SU-DHL-6 (cell line): Measurements from ENCODE around the gene LMO7.

Experiments
- EZH2phosphoT487 ChIP-seq: fragments of 200-600 bp; sonication (generic), shearing (Covaris generic); conservative IDR thresholded peaks from 2 replicates; pipeline ENCODE4 v1.6.1; 2018; ENCODE audit warnings: mild to moderate bottlenecking, antibody characterized with exemption, low read length, moderate library complexity, mixed read lengths
- TF ChIP-seq, protein P1 (sequence below): fragments of 200-600 bp; sonication (generic); IDR thresholded peaks from one replicate; pipeline ENCODE4 v1.5.1; 2017; ENCODE audit warnings: antibody characterized with exemption, mild to moderate bottlenecking, low read length, moderate library complexity; ENCODE audit not compliant: insufficient read depth, poor library complexity, severe bottlenecking

DNA sequence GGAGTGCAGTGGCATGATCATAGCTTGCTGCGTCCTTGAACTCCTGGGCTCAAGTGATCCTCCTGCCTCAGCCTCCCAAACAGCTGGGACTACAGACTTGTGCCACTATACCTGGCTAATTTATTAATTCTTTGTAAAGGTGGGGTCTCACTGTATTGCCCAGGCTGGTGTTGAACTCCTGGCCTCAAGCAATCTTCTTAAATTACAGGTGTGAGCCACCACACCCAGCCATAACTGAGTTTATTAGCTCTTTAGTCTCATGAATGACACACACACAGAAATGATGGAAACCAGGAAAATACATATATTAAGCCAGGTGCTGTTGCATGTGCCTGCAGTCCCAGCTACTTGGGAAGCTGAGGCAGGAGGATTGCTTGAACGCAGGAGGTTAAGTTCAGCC, 33.1 kb upstream of the LMO7 start:
- TF ChIP-seq, protein P1, sequence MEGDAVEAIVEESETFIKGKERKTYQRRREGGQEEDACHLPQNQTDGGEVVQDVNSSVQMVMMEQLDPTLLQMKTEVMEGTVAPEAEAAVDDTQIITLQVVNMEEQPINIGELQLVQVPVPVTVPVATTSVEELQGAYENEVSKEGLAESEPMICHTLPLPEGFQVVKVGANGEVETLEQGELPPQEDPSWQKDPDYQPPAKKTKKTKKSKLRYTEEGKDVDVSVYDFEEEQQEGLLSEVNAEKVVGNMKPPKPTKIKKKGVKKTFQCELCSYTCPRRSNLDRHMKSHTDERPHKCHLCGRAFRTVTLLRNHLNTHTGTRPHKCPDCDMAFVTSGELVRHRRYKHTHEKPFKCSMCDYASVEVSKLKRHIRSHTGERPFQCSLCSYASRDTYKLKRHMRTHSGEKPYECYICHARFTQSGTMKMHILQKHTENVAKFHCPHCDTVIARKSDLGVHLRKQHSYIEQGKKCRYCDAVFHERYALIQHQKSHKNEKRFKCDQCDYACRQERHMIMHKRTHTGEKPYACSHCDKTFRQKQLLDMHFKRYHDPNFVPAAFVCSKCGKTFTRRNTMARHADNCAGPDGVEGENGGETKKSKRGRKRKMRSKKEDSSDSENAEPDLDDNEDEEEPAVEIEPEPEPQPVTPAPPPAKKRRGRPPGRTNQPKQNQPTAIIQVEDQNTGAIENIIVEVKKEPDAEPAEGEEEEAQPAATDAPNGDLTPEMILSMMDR, result no peak
- TF ChIP-seq EZH2phosphoT487, result no peak
